Testis (tissue), 2 donors: ENCODE measurements around the gene NUP155.

Experiments used
- CTCF ChIP-seq, 3 experiments: fragments of 450-650 bp in 2 of 3; fragments of 200-600 bp in 1 of 3; sonication (generic) in 1 of 3; IDR thresholded peaks; one replicate each; pipeline ENCODE4 v1.5.1; 2016 to 2019; ENCODE audit warnings: antibody characterized with exemption in 3 of 3, mild to moderate bottlenecking in 2 of 3, moderate library complexity in 1 of 3
- POLR2A ChIP-seq: fragments of 450-650 bp; IDR thresholded peaks from one replicate; pipeline ENCODE4 v1.6.1; 2017; ENCODE audit warnings: antibody characterized with exemption, mild to moderate bottlenecking, moderate library complexity

GRCh38 chr5:37248970-37249814 lies 121.7 kb downstream of the NUP155 start, which contains the start of gene CPLANE1:
- TF ChIP-seq CTCF (IDR thresholded peaks at IDR 0.05): no peak
- TF ChIP-seq POLR2A: no peak
